RPMI7951 (cell line): ENCODE measurements around the gene TLE2. TPM values are rescaled to one million over a fixed set of nuclear protein-coding genes. Genes with fewer than 3 reads are reported as not detected.
"Not testable (repeated sequence)": the region's sequence is repeated elsewhere in the genome, so short reads cannot be mapped to it uniquely, and the experiment has no call there.

Source experiments
- DNase-seq: peaks from one replicate; pipeline ENCODE4 v3.0.0-alpha.2; 2012; ENCODE audit warnings: low read depth
- total RNA-seq: library from RNA; depleted of rRNA; stranded (reverse); fragments of >200 nt; shearing (Covaris generic); gene quantifications from 2 replicates; pipeline ENCODE4 v1.2.3, GENCODE V29; 2014

TLE2 gene
- total RNA-seq, 1 experiment from 2014 or later, result not detected

GRCh38 chr19:3056417-3057088 is 27.5 kb upstream of the TLE2 start:
- no peak for DNase-seq

- no peak for DNase-seq
Observed at GRCh38 chr19:3055741-3056416, 26.8 kb upstream of the TLE2 start.

- no peak for DNase-seq
Observed at GRCh38 chr19:3054972-3055740, 26.1 kb upstream of the TLE2 start.

DNA sequence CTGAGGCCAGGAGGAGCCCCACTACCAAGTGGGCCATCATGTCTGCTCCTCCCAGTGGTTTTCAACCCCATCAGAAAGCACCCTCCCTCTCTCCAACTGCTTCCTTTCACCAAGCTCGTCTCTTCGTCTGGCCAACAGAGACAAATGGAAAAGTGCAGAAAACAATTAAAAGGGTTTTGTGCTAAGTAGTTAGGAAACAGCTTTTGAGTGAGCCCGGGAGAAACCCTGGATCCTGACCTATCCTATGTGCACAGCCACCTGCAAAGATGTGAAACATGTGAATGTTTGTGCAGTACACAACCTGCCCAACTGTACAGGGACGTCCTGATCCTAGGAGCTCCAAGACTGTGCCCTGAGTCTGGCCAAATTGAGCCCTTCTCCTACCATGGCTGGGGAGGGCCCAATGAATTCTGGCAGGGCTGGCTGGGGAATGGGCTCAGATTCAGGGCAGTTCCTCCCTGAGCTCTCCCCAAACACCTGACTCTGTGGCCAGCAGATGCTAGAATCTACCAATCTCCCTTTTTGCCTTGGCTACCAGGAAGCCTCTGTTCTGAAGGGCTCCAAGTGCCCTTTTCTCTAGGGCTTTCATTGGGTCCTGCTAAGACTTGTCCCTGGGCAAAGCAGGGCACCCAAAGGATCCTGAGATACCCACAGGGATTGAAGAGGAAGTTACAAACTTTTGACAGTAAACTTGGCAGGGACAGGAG is 25.3 kb upstream of the TLE2 start:
- no peak for DNase-seq

DNA sequence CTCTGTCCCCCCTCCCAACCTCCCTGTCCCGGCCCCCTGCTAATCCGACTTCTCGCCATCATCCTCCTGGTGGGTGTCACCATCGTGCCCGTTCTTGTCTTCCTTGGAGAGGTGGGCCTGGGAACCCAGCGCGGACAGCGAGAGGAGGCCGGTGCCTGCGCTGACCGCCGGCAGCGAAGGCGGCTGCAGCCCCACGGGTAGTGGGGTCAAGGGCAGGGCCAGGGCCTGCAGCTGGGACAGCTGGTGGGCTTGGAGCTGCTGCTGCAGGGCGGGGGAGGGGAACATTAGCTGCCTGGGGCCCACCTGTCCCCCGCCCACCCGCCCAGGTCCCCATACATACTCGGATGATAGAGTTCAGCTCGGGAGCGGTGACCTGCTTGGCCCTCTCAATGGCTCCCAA is 24.7 kb upstream of the TLE2 start:
- DNase-seq, result no peak

- no peak for DNase-seq
Observed at GRCh38 chr19:3053218-3053621, 24.1 kb upstream of the TLE2 start.

DNA sequence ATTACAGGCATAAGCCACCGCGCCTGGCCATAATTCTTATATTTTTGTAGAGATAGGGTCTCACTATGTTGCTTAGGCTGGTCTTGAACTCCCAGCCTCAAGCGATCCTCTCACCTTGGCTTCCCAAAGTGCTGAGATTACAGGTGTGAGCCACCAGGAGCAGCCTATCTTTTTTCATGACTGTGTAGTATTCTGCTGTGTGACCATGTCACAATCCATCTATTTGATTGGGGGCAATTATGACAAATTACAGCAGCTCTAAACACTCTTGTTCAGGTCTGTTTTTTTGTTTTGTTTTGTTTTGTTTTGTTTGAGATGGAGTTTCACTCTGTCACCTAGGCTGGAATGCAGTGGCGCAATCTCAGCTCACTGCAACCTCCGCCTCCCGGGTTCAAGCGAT is 20.9 kb upstream of the TLE2 start:
- DNase-seq, result not testable (repeated sequence)

DNA sequence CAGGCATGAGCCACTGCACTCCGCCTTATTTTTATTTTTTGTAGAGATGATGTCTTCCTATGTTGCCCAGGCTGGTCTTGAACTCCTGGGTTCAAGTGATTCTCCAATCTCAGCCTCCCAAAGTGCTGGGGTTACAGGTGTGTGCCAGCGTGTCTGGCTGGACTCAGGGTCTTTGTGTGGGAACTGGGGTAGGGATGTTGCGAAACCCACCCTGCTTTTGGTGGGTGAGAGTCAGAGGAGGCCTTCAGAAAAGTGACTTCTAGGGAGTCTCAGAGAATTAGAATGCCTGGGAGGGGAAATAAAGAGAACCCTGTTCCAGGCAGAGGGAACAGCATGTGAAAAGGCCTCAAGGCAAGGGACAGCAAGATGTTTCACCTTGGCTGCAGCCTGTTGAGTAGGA is 20.0 kb upstream of the TLE2 start:
- DNase-seq, result no peak

GRCh38 chr19:3048190-3048533 is 19.1 kb upstream of the TLE2 start:
- no peak for DNase-seq

GRCh38 chr19:3047496-3048189 is 18.6 kb upstream of the TLE2 start:
- peak; percentile 68 for DNase-seq

GRCh38 chr19:3046698-3047495 is 17.8 kb upstream of the TLE2 start:
- no peak for DNase-seq

- no peak for DNase-seq
Observed at GRCh38 chr19:3045885-3046697, 17.0 kb upstream of the TLE2 start.

DNA sequence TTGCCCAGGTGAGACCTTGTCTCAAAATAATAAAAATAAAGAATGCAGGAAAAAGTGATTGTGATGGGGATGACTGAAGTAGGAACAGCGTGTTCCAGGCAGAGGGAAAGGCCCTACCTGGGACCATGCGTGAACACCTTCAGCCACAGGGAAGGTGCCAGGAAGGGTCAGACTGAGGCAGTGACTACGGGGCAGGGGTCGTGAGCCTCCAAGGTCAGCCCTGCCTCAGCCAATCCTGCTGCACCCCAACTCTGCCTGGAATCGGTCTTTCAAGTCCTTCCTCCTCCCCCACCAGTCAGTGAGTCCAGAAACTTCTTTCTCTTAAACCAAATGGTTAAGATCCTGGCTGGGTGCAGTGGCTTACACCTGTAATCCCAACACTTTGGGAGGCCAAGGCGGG is 16.1 kb upstream of the TLE2 start:
- no peak for DNase-seq

DNA sequence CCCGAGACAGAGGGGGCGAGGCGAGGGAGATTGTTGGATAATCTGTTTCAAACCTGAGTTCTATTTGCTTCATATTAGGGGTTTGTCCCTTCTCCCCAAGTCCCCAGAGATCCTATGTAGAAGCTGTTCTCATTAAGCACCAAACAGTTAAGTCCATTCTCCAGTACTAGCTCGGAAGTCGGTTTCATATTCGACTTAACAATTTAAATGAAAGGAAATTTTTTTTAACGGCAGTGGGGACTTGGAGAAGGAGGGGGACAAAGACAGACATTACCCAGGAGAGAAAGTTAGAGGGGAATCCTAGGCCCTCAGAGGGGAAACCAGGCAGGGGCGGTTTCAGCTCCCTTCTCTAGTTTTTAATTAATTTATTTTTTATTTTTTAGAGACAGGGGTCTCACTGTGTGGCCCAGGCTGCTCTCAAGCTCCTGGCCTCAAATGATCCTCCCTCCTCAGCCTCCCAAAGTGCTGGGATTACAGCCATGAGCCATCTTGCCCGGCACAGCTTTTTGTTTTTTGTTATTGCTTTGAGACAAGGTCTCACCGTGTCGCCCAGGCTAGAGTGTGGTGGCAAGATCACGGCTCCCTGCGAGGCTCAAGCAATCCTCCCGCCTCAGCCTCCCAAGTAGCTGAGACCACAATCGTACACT is 13.7 kb upstream of the TLE2 start:
- DNase-seq, result no peak

- no peak for DNase-seq
Observed at GRCh38 chr19:3041761-3042620, 12.9 kb upstream of the TLE2 start.

GRCh38 chr19:3041327-3041726 is 12.2 kb upstream of the TLE2 start:
- DNase-seq, result no peak

DNA sequence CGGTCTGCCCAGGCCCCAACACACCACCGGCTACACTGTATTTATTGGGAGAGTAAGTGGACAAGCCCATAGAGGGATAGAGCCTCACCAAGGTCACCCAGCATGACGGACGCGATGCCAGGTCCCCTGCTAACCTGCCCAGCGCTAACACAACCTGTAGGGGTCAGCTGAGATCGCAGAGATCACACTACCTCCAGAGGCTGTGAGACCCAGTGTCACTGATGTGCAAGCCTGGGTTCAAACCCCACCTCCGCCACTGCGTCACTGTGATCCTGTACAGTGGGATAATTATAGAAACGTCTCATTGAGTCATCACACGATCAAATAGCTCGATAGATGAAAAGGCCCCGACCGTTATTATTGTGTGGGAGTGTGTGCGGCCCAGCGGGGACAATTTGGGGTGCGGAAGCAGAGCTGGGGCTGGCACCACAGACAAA is 10.6 kb upstream of the TLE2 start:
- no peak for DNase-seq

GRCh38 chr19:3039125-3039524 is 10.0 kb upstream of the TLE2 start:
- no peak for DNase-seq

DNA sequence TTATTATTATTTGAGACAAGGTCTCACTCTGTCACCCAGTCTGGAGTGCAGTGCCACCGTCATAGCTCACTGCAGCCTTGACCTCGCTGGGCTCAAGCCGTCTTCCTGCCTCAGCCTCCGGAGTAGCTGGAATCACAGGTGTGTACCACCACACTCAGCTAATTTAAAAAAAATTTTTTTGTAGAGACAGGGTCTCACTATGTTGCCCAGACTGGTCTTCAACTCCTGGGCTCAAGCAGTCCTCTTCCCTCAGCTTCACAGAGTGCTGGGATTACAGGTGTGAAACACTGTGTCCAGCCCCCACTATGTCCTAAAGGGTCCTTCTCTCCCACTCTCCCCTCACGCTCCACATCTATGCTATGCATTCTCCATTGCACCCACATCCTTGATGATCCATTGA is 9.1 kb upstream of the TLE2 start:
- no peak for DNase-seq
